Endothelial cell of umbilical vein (primary cell): ENCODE data around the gene RUSF1.

ENCODE experiments used
- EZH2 ChIP-seq: IDR thresholded peaks from 2 replicates; pipeline ENCODE4 v1.6.1; 2012; ENCODE audit warnings: borderline replicate concordance, low read depth, mild to moderate bottlenecking, moderate library complexity, low read length, inconsistent platforms; ENCODE audit not compliant: severe bottlenecking
- FOS ChIP-seq: IDR thresholded peaks from 2 replicates; pipeline ENCODE4 v1.6.1; 2011; ENCODE audit warnings: mild to moderate bottlenecking, low read length, moderate library complexity, borderline replicate concordance; ENCODE audit not compliant: insufficient read depth
- GATA2 ChIP-seq: IDR thresholded peaks from 2 replicates; pipeline ENCODE4 v1.7.0; 2011; ENCODE audit warnings: low read depth, mild to moderate bottlenecking, moderate library complexity, mixed read lengths, low read length; ENCODE audit not compliant: insufficient read length, insufficient read depth
- JUN ChIP-seq: IDR thresholded peaks from 2 replicates; pipeline ENCODE4 v1.6.1; 2011; ENCODE audit warnings: borderline replicate concordance, low read depth; ENCODE audit not compliant: insufficient read length, insufficient read depth
- MYC ChIP-seq: IDR thresholded peaks from one replicate; pipeline ENCODE4 v1.6.1; 2011; ENCODE audit warnings: mild to moderate bottlenecking, low read depth, low read length
- POLR2A ChIP-seq: IDR thresholded peaks from 2 replicates; pipeline ENCODE4 v1.6.1; 2012; ENCODE audit warnings: low read depth, mild to moderate bottlenecking, control low read depth, low read length
- POLR2AphosphoS5 ChIP-seq: IDR thresholded peaks from 2 replicates; pipeline ENCODE4 v1.6.1; 2012; ENCODE audit warnings: low read depth, mild to moderate bottlenecking, control low read depth, low read length, moderate library complexity; ENCODE audit not compliant: insufficient read depth
- TF ChIP-seq, protein P1 (sequence below), 2 donors: IDR thresholded peaks; 1 replicate in 1 of 2; 2 replicates in 1 of 2; pipeline ENCODE4 v1.5.1; 2011; ENCODE audit warnings: low read length in 2 of 2, mild to moderate bottlenecking in 2 of 2, moderate library complexity in 2 of 2, control low read depth in 1 of 2, inconsistent platforms in 1 of 2, low read depth in 1 of 2; ENCODE audit not compliant: insufficient read depth in 1 of 2; ENCODE audit errors: extremely low read depth in 1 of 2
- TF ChIP-seq, protein P2 (sequence below): IDR thresholded peaks from 2 replicates; pipeline ENCODE4 v1.6.1; 2011; ENCODE audit not compliant: insufficient read depth, insufficient read length

DNA sequence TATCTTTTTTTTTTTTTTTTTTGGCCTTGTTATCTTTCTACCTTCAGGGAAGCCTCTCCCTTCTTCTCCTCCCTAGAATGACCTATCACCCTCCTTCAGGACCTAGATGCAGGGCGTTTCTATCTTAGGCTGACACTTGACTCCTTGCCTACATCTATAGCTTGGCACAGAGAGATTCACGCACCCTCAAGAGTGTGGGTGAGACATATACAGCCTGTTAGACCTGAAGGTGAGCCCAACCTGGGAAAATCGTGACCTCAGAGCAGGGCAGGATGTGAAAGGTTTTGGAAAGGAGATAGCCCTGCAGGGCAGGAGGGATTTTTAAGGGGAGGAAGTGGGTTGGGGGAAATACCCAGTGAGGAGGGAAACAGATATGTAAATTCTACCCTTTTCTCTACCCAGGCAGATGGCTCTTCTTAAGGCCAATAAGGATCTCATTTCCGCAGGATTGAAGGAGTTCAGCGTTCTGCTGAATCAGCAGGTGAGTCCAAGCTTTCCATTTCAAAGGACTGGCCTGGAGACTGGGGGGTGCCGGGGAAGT lies 19.6 kb upstream of the RUSF1 start, which contains the start of gene AHSP:
- TF ChIP-seq, protein P1, sequence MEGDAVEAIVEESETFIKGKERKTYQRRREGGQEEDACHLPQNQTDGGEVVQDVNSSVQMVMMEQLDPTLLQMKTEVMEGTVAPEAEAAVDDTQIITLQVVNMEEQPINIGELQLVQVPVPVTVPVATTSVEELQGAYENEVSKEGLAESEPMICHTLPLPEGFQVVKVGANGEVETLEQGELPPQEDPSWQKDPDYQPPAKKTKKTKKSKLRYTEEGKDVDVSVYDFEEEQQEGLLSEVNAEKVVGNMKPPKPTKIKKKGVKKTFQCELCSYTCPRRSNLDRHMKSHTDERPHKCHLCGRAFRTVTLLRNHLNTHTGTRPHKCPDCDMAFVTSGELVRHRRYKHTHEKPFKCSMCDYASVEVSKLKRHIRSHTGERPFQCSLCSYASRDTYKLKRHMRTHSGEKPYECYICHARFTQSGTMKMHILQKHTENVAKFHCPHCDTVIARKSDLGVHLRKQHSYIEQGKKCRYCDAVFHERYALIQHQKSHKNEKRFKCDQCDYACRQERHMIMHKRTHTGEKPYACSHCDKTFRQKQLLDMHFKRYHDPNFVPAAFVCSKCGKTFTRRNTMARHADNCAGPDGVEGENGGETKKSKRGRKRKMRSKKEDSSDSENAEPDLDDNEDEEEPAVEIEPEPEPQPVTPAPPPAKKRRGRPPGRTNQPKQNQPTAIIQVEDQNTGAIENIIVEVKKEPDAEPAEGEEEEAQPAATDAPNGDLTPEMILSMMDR (IDR thresholded peaks at IDR 0.05; ENCODE audit: extremely low read depth in 1 of 2, insufficient read depth in 1 of 2, low read depth in 1 of 2, low read length in 2 of 2): no peak
- no peak for TF ChIP-seq POLR2A
- TF ChIP-seq FOS: no peak
- TF ChIP-seq, protein P2, sequence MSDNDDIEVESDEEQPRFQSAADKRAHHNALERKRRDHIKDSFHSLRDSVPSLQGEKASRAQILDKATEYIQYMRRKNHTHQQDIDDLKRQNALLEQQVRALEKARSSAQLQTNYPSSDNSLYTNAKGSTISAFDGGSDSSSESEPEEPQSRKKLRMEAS: no peak
- no peak for TF ChIP-seq POLR2AphosphoS5
- no peak for TF ChIP-seq EZH2
- TF ChIP-seq JUN: no peak
- TF ChIP-seq MYC: no peak
- no peak for TF ChIP-seq GATA2
